Skeletal muscle satellite cell (primary cell): ENCODE results near the gene TNS2.

Experiments used
- H3K27me3 ChIP-seq: 2 replicates; pipeline ENCODE4 v1.7.0; 2013; ENCODE audit warnings: low read length; ENCODE audit not compliant: control insufficient read depth, insufficient read depth
- H3K36me3 ChIP-seq: 2 replicates; pipeline ENCODE4 v1.7.0; 2013; ENCODE audit warnings: mild to moderate bottlenecking, control low read depth, low read length; ENCODE audit not compliant: insufficient read depth
- H3K4me1 ChIP-seq: 2 replicates; pipeline ENCODE4 v1.7.0; 2013; ENCODE audit warnings: low read length; ENCODE audit not compliant: control insufficient read depth, insufficient read depth
- H3K4me2 ChIP-seq: 2 replicates; pipeline ENCODE4 v1.7.0; 2013; ENCODE audit warnings: mild to moderate bottlenecking, low read length
- H3K4me3 ChIP-seq: 2 replicates; pipeline ENCODE4 v1.7.0; 2013; ENCODE audit warnings: low read length
- H3K9ac ChIP-seq: 2 replicates; pipeline ENCODE4 v1.7.0; 2013; ENCODE audit warnings: mild to moderate bottlenecking, low read depth, low read length, moderate library complexity
- H3K9me3 ChIP-seq: replicated peaks from 2 replicates; pipeline ENCODE4 v1.7.0; 2013; ENCODE audit warnings: mild to moderate bottlenecking, control low read depth, low read length

The TNS2 gene

DNA sequence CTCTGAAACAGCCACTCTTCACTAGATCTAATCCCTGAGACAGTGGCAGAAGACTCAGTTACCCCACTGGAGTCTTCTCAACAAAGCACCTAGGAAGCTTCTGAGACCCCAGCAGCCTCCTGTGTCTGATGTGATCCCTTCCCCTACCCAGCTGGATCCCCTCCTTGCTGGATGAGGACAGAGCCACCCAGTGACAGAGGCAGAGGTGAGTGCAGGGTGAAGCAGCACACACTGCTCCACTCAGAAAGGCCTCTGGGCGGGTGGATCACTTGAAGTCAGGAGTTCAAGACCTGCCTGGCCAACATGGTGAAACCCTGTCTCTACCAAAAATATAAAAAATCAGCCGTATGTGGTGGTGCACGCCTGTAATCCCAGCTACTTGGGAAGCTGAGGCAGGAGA lies 26.6 kb downstream of the TNS2 start:
- Histone ChIP-seq H3K27me3 (no peaks in the 10 kb centered on the region), H3K9me3 (no peaks in the 10 kb centered on the region), H3K36me3 (peaks cover 37% of the 10 kb centered on the region), H3K4me1 (peaks cover 42% of the 10 kb centered on the region), H3K4me3 (no peak overlapping the region), H3K9ac (no peak overlapping the region), H3K4me2 (no peak overlapping the region)

DNA sequence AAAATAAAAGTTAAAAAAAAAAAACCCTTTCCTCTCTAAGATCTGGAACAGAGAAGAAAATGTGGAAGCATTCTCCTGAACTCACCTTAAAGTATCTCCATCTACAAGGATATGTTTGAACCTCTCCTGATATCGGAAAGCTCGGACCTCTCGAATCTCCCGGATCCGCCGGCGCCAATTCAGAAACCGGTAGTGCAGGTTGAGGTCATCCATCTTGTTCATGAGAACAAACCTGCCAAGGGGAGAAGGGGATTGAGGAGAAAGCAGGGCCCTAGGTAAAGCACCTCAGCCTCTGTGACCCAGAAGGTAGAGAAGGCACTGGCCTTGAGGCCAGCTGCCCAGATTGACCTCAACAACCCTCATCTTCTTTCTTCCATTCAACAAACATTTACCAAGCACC lies 27.2 kb downstream of the TNS2 start:
- H3K9ac ChIP-seq: no peak overlapping the region
- H3K9me3 ChIP-seq: no peaks in the 10 kb centered on the region
- peak overlapping the region; percentile 98 for H3K4me2 ChIP-seq
- H3K4me1 ChIP-seq: peaks cover 37% of the 10 kb centered on the region
- peaks cover 34% of the 10 kb centered on the region for H3K36me3 ChIP-seq
- no peak overlapping the region for H3K4me3 ChIP-seq
- no peaks in the 10 kb centered on the region for H3K27me3 ChIP-seq

DNA sequence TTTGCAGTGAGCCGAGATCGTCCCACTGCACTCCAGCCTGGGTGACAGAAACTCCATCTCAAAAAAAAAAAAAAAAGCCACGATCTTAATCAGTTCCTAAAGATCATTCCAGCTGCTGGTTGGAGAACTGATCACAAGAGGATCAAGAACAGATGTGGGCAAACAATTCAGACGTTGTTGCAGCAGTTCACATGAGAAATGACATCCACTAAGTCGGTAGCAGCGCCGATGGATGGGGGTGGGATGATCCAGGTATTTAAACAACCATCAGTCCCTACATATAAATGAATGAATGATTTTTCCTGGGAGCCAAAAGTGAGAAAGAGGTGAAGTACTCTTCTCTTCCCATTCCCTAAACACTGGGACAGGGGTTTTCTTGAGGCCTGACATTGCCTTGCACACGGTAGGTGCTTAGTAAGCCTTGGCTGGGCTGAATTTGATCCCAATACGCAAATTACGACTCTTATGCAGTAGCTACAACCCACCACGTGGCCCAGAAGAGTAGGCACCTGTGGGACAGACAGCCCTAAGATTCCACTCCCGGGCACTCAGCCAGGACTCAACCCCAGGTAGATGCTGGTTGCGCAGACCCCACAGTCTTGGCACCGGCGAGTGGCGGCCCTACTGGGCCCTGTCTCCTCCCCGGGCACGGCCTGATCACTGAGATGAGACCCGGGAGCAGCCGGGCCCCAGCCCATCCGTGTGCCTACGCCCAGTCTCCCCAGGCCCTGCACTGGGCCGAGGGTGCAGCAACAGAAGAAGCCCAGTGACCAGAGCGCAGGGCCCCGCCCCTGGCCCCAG lies 28.8 kb downstream of the TNS2 start:
- H3K27me3 ChIP-seq: no peaks in the 10 kb centered on the region
- H3K4me2 ChIP-seq: peak overlapping the region; percentile 98
- H3K9ac ChIP-seq: peak overlapping the region; percentile 85
- peaks cover 30% of the 10 kb centered on the region for H3K4me1 ChIP-seq
- H3K9me3 ChIP-seq: no peaks in the 10 kb centered on the region
- peaks cover 28% of the 10 kb centered on the region for H3K36me3 ChIP-seq
- peak overlapping the region; percentile 88 for H3K4me3 ChIP-seq

DNA sequence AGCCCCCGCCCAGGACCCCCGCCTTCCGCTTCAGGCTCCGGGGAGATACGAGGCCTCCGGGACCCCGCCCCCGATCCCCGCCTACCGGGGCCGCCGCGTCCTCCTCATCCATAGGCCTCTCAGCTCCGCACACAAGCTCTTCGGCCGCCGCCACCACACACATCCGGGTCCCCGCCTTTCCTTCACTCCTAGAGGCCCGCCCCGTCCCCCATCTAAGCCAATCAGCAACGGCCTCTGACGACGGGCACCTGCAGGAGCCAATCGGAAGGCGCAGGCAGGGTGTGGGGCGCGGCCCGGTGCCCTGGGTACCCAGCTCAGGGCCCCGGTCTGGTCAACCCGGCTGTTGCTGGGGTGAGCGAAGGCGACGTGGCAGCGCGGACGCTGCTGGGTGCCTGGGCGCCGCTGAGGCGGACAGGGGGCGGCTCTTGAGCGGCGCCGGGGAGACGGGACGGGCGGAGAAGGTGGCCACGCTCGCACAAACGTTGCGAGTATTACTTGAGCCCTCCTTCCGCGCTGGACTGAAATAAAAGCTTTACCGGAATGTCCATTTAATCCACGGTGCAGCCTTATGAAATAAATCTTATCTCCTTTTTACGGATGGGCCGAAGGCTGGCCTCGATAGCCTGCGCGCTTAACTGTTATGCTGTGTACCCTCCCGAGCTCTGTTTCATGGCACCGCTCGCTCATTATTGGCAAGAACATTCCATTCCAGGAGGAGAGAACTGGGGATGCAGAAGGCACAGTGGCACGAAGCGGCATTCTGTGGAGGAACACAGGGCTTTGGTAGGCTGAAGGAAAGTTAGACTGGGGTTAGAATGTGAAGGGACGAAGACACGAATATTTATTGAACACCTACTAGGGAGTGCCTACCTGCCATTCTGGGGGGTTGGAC lies 29.6 kb downstream of the TNS2 start, which contains the start of gene SPRYD3:
Gene SPRYD3, minus strand, starts transcription at position 165 of the 892 bp plus-strand sequence. Its CDS starts 57 bp downstream, at position 108.
- Histone ChIP-seq H3K9ac (peak within 1 kb of the TSS; percentile 85), H3K4me3 (peak within 1 kb of the TSS; percentile 88), H3K27me3 (no peaks in the 10 kb centered on the region), H3K4me1 (peaks cover 30% of the 10 kb centered on the region), H3K36me3 (peaks cover 21% of the 10 kb centered on the region), H3K9me3 (no peaks in the 10 kb centered on the region), H3K4me2 (peak within 1 kb of the TSS; percentile 98)

DNA sequence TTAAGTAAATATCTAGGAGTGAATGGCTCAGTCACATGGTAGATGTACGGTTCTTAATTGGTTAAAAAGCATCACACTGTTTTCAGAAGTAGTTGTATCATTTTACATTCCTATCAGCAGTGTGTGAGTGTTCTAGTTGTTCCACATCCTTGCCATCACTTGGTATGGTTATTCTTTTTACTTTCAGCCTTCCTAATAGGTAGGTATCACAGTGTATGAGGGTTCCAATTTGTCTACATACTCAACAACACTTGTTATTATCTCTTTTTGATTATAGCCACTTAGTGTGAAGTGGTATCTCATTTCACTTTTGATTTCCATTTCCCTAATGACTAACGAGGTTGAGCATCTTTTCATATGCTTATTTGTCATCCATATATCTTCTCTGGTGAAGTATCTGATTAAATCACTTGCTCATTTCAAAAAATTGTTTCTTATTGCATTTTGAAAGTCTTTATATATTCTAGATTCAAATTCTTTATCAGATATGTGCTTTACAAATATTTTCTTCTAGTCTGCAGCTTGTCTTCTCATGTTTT lies 32.8 kb downstream of the TNS2 start:
- H3K4me3 ChIP-seq: no peak overlapping the region
- H3K27me3 ChIP-seq: no peaks in the 10 kb centered on the region
- H3K36me3 ChIP-seq: no peaks in the 10 kb centered on the region
- H3K4me2 ChIP-seq: no peak overlapping the region
- no peaks in the 10 kb centered on the region for H3K9me3 ChIP-seq
- H3K4me1 ChIP-seq: peaks cover 29% of the 10 kb centered on the region
- no peak overlapping the region for H3K9ac ChIP-seq

DNA sequence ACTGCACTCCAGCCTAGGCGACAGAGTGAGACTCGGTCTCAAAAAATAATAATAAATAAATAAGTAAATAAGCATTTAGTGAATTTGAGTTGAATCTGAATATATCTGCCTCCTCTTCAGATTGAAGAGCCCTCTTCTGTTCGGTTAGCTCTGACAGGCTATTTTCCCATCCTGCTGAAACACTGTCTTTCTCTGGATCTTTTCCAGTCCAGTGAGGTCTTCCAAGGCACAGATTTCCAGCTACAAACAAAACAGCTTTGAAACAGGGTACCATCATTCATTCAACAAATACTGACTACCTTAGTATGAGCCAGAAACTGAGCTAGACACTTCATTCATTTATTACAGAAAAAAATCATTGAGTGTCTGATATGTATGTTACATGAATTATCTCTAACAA lies 36.5 kb downstream of the TNS2 start:
- peaks cover 2% of the 10 kb centered on the region for H3K4me1 ChIP-seq
- H3K27me3 ChIP-seq: no peaks in the 10 kb centered on the region
- H3K4me2 ChIP-seq: no peak overlapping the region
- H3K9ac ChIP-seq: no peak overlapping the region
- no peak overlapping the region for H3K4me3 ChIP-seq
- no peaks in the 10 kb centered on the region for H3K36me3 ChIP-seq
- H3K9me3 ChIP-seq: no peaks in the 10 kb centered on the region

DNA sequence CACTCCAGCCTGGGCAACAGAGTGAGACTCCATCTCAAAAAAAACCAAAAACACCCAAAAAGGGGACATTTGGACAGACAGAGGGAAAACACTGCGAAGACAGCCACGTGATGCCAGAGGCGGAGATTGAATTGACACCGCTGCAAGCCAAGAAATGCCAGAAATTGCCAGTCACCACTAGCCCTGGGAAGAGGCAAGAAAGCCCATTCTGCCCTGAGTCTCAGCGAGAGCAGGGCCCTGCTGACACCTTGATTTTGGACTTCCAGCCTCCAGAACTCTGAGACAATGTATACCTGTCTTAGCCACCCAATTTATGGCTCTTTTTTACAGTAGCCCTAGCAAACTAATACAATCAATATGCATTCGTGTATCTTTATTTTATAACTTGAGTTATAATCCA lies 40.2 kb downstream of the TNS2 start:
- Histone ChIP-seq H3K4me3 (no peak overlapping the region), H3K36me3 (no peaks in the 10 kb centered on the region), H3K9me3 (no peaks in the 10 kb centered on the region), H3K9ac (no peak overlapping the region), H3K27me3 (no peaks in the 10 kb centered on the region), H3K4me2 (no peak overlapping the region), H3K4me1 (no peaks in the 10 kb centered on the region)

DNA sequence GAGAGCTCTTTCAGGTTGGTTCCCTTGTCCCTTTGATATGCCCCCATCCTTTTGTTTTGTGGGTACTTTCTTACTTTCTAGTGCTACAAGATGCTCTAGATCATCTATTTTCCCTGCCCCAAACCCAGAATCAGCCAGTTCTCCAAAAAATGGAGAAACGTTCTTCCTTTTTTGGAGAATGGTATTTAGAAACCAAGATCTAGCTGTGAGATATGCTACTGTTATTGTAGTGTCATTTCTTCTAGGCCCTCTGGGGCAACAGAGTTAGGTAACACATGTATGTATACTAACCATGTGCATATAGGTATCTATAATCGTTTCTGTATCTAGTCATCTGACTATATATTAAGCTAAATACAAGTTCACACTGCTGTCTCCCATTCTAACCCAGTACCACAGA lies 40.7 kb downstream of the TNS2 start:
- Histone ChIP-seq H3K9ac (no peak overlapping the region), H3K27me3 (no peaks in the 10 kb centered on the region), H3K36me3 (no peaks in the 10 kb centered on the region), H3K4me3 (no peak overlapping the region), H3K4me2 (no peak overlapping the region), H3K4me1 (no peaks in the 10 kb centered on the region), H3K9me3 (no peaks in the 10 kb centered on the region)

DNA sequence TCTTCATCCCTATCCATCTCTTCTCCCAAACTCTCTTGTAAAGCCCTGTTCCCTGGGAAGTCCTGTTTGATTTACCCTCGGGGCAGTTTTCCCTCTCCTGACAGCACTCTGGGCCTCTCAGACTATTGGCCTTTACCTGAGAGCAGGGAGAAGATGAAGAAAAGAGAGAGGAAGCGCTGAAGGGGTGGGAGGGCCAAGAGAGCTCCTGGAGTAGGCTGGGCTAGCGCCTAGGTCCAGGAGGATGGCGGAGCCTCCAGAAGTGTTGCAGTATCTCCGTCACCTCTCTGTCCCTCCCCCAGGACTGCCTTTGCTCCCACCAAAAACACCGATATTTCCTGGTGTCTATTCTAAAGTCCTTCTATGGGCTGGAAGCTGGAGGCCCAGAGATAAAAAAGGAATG lies 41.9 kb downstream of the TNS2 start:
- H3K27me3 ChIP-seq: no peaks in the 10 kb centered on the region
- H3K9me3 ChIP-seq: no peaks in the 10 kb centered on the region
- no peak overlapping the region for H3K4me3 ChIP-seq
- H3K4me1 ChIP-seq: peaks cover 11% of the 10 kb centered on the region
- no peak overlapping the region for H3K9ac ChIP-seq
- H3K4me2 ChIP-seq: no peak overlapping the region
- H3K36me3 ChIP-seq: no peaks in the 10 kb centered on the region

DNA sequence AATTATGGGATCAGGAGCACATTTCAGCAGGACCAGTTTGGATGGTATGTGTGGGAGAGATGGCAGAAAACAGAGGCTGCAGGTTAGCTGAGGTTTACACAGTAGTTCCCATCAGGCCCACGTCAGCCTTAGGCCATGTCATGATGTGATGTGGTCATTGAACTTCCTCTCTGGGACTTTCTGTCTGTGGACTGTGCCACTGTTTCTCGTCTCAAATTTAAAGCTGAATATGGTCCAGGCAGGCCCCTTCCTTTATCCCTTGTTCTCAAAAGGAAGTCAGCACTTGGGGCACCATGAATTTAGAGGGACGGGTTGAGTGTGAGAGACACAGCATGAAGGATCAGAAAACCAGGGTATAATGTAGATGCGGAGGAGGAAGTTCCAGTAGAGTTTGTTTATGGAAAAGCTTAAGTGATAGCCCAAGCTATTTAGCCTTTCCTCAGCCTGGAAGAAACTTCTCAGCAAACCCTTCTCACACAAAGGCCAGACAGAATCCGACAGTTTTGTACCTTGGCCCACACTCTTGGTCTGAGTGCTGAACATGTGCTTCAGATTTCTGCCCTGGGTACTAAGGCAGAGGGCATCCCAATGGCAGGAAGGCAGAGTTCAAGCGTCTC lies 44.0 kb downstream of the TNS2 start:
- Histone ChIP-seq H3K9ac (no peak overlapping the region), H3K4me3 (no peak overlapping the region), H3K4me1 (peaks cover 30% of the 10 kb centered on the region)

DNA sequence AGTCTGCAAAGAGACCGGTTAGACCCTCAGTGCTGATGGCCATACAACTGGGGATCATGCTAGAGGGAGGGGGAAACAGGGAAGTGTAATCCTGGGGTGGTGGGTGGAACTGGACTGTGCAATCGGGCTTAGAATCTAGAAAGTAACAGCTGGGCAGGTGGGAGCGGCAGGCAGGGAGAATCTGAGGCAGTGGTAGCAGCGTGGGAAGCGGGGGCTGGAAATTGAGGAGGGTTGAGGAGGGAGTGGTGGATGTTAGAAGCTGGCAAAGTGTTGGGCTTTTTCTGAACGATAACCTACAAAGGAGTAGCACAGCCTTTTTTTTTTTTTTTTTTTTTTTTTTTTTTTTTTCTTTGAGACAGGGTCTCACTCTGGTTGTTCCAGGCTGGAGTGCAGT lies 44.5 kb downstream of the TNS2 start:
- no peak overlapping the region for H3K4me2 ChIP-seq
- H3K4me1 ChIP-seq: peaks cover 34% of the 10 kb centered on the region
- H3K27me3 ChIP-seq: no peaks in the 10 kb centered on the region
- no peaks in the 10 kb centered on the region for H3K36me3 ChIP-seq
- no peaks in the 10 kb centered on the region for H3K9me3 ChIP-seq
- no peak overlapping the region for H3K9ac ChIP-seq
- no peak overlapping the region for H3K4me3 ChIP-seq

More for the DNA sequence above, 44.0 kb downstream of the TNS2 start:
- no peak overlapping the region for H3K4me2 ChIP-seq
- no peaks in the 10 kb centered on the region for H3K36me3 ChIP-seq
- no peaks in the 10 kb centered on the region for H3K9me3 ChIP-seq
- no peaks in the 10 kb centered on the region for H3K27me3 ChIP-seq
